C4-2B (cell line): ENCODE results near the gene EFCAB5.
A peak's percentile ranks its signal among the peaks of the same experiment; 100 is the strongest.

Experiments
- CTCF ChIP-seq: fragments of 450-650 bp; conservative IDR thresholded peaks from 2 replicates; pipeline ENCODE4 v1.5.1; 2017; ENCODE audit warnings: mild to moderate bottlenecking
- ZFX ChIP-seq: fragments of 450-650 bp; IDR thresholded peaks from 2 replicates; pipeline ENCODE4 v1.6.1; 2017

GRCh38 chr17:30116661-30117551 lies 175.5 kb downstream of the EFCAB5 start, which contains the start of gene NSRP1:
- TF ChIP-seq CTCF: no peak
- peak; percentile 65 for TF ChIP-seq ZFX
